Jurkat, Clone E6-1 (cell line): Measurements from ENCODE around the gene ABTB1.

Source experiments
- DNase-seq: peaks from one replicate; pipeline ENCODE4 v3.0.0-alpha.2; 2011; ENCODE audit warnings: low read depth, low spot score
- H3K4me3 ChIP-seq: 2 replicates; pipeline ENCODE4 v1.5.1; 2011; ENCODE audit warnings: mild to moderate bottlenecking, low read length, control low read depth, moderate library complexity

Gene ABTB1

DNA sequence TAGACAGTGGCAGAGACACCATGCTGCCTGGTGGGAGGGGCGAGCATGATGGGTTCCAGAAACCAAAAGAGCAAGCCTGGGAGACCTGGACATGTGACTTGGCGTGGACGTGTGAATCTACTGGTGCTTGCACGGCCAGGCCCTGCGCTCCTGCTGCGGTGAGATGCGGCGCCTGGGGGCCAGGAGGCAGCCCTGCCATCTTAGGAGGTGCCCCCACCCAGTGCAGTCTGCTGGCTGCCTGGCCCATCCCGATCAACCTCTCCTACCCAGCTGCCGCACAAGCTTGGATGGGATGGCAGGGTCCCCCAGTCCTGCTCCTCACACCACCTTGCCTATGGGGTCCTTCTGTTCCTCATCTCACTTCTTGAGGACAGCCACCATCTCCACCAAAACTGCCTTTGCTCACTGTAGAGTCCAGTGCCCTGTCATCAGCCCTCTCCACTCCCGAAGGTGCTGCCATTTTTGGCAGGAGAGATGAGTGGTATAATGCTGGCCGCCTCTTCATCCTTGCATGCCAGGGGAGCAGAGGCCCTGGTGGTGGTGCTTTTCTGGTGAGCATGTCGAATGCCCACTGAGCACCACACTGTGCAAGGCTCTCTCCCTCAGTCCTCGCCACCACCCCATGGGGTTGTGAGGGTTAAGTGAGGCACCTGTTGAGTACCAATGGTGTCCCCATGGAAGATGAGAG, 3.1 kb upstream of the ABTB1 start:
- H3K4me3 ChIP-seq, result no peak overlapping the region
- DNase-seq, result no peak

GRCh38 chr3:127670229-127670559, 2.6 kb upstream of the ABTB1 start:
- no peak for DNase-seq
- H3K4me3 ChIP-seq, result no peak overlapping the region

DNA sequence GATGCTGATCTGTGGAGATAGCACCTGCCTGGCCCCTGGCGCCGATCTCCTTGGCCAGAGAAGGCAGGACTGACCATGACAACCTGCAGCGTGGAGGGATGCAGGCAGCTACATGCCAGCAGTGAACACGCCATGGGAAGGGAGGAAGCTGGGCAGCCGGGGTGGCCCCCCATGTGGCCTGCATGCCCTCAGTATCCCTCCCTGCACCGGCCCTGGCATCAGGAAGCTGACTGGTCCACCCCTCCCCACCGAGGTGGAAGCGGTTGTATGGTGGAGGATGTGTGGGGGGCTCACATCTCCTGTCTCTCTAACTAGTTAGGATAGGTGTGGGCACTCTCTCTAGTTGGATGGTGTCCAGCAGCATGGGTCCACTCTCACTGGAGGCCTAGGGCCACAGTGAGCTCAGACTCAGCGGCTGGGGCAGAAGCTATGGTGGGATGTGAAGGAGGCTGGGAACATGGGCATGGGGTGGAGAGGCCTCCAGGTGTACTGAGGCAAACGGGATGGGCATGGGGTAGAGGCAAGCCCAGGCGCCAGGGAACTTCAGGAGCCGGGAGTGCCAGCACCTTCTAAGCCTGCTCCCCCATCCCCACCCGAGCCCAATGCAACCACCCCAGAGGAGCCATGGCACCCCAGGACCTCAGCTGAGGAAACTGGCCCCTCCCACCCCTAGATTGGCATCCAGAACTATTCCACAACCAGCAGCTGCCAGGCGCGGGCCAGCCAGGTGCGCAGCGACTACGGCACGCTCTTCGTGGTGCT, 1.8 kb upstream of the ABTB1 start:
- DNase-seq, result no peak
- H3K4me3 ChIP-seq, result no peak overlapping the region

- peak overlapping the region; percentile 73 for H3K4me3 ChIP-seq
- DNase-seq, result peak; percentile 46
These were observed 976 bp upstream of the ABTB1 start for GRCh38 chr3:127671523-127672428.

DNA sequence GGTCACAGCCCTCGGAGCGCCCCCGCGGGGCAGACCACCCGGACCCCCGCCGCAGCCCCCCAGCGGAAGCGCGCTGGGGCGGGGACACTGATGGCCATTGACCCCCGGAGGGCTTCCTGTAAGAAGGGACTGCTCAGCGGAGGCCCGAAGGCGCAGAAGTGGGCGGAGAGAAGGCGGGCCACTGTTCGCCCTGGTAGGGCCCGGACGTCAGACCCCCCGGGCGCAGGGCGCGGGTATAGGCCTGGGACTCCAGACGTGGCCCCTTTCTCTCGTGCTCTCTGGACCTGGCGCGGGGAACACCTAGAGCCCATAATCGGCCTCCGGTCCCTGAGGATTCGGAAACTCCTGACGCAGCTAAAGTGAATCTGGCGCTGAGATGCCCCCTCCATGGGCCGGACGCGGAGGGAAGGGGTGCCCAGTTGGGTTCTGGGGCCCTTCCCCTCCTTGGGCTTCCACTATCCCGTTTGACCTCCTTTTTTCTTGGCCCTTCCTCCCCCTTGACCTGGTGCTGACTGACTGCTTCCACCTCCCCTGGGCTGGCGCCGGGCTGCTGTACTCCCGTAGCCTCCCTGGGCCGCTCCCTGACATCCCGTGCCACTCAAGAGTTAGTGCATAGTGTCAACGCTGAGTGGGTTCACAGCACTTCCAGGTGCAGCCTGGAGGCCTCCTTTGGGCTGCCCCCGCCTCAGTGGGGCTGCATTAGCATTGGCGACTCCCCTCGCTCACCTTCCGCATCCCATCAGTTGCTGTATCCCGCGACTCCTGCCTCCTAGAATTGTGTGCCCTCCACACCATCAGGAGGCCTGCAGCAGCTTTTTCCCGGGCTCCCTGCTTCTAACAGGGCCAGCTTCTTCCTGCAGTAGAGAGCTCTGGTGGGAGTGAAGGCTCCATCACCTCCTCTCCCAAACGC, 694 bp downstream of the ABTB1 start:
- no peak for DNase-seq
- peak overlapping the region; percentile 60 for H3K4me3 ChIP-seq

DNA sequence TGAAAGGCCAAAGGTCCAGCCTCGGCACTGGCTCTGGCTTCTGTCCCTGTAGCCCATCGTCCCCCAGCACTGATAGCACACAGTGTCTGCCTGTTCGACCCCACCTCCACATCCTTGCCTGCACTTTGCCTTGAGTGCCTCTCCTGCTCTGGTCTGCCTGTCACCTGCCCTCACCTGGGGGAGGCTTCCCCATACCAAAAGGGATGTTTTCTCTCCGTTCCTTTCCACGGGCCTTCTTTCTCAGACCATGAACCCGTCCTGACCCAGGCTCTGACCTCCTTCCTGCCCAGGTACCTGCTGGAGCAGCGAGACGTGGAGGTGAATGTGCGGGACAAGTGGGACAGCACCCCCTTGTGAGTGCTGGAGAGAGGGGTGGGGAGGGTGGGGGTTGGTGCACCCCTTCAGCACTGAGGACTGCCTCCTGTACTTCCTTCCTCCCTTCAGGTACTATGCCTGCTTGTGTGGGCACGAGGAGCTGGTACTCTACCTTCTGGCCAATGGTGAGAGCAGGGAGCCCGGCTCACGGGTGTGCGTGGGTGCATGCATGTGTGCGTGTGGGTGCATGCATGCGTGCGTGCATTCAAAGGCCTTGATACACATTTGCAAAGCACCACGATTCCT, 1.5 kb downstream of the ABTB1 start:
- no peak for DNase-seq
- no peak overlapping the region for H3K4me3 ChIP-seq

DNA sequence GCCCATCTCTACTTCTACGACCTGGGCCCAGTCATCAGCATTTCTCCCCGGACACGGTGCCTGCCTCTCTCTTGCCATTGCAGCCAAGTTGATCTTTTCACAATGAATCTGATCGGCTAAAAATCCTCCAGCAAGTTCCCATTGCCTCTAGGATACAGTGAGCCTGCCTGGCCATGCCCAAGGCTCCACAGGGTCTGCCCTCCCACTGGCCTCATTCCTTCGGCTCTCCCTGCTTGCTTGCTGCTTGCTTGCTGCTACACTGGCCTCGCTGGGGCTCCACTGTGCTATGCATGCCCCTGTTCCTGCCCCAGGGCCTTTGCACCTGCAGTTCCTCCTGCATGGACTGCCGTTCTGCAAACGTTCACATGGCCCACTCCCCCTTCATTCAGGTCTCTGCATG, 2.0 kb downstream of the ABTB1 start:
- no peak overlapping the region for H3K4me3 ChIP-seq
- DNase-seq, result no peak

DNA sequence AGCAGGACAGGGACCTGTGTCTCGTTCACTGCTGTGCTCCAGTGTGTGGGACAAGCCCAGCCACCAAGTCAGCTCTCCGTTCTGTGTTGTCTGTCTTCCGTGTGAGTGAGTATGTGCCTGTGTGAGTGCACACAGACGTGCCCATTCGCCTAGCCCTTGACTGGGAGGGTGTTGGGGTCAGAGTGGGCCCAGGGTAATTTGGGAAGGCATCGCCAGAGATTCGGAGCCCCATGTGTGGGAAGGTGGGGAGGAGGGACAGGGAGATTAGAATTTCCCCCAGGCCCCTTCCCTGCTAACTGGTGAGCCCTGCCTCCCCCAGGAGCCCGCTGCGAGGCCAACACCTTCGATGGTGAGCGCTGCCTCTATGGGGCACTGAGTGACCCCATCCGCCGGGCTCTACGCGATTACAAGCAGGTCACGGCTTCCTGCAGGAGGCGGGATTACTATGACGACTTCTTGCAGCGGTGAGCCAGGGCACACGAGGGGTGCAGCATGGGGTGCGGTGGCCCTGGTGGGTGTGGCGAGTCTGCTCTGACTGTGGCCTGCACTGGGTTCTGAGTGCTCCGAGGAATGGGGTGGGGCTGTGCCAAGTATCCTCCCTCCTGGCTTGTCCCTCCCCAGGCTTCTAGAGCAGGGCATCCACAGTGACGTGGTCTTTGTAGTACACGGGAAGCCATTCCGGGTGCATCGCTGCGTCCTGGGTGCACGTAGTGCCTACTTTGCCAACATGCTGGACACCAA, 3.1 kb downstream of the ABTB1 start:
- DNase-seq, result no peak
- no peak overlapping the region for H3K4me3 ChIP-seq

DNA sequence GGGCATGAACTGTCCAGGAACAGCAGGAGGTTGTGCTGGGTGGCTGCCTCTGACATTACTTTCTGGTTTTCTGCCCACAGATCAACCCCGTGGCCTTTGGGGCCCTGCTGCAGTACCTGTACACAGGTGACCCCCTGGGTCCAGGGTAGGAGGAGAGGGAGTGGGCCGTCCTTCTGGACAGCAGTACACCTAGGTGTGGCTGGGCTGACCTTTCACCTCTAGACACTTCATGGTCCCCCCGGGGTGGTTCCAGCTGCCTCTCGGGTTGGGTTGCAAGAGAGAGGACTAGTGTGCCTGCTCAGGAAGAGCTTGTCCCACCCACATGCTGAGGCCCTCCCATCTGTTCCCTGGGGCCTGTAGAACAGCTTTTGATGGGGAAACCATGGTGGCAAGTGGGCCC, 3.7 kb downstream of the ABTB1 start:
- DNase-seq, result no peak
- no peak overlapping the region for H3K4me3 ChIP-seq

DNA sequence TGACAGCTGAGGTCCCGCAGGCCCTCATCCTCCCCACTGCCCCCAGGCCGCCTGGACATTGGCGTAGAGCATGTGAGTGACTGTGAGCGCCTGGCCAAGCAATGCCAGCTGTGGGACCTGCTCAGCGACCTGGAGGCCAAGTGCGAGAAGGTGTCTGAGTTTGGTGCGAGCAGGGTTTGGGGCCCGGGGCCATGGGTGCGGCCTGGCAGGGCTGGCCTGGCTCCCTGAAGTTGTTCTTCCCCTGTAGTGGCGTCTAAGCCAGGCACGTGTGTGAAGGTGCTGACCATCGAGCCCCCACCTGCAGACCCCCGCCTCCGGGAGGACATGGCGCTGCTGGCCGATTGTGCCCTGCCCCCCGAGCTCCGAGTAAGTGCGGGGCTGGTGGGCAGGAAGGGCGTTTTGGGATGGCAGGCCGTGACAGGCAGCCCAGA, 4.2 kb downstream of the ABTB1 start:
- no peak overlapping the region for H3K4me3 ChIP-seq

DNA sequence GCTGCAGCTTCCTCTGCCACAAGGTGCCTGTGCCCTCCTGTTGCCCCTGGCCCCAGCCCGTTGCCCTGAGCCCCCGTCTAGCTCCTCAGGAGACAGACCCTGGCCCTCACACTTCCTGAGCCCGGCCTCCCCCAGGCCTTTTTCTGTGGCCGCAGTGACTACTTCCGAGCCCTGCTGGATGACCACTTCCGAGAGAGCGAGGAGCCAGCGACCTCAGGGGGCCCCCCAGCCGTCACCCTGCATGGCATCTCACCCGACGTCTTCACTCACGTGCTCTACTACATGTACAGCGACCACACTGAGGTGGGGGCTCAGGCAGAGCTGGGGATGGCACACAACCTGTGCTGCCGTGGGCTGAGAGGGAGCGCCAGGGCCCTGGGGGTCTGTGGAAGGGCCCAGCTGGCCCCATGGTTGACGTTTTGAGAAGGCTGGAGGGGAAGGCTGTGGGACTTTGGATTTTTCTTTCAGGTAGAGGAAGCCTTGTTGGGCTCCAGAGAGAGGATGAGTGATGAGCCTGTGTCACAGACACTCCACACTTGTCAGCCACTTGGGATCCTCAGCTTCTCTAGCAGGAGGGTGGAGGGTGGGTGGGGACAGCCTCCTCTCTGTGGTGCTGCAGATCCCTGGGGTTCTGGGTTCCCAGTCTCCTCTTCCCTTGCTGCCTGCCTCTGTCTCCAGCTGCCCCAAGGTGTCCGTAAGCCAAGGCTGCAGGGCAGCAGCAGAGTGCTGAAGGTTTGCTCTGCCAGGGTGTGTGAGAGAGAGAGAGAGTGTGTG, 5.0 kb downstream of the ABTB1 start:
- DNase-seq, result no peak
- no peak overlapping the region for H3K4me3 ChIP-seq

More for the DNA sequence above, 4.2 kb downstream of the ABTB1 start:
- DNase-seq, result no peak

- no peak overlapping the region for H3K4me3 ChIP-seq
- no peak for DNase-seq
These were observed 5.5 kb downstream of the ABTB1 start for GRCh38 chr3:127678315-127678599.

DNA sequence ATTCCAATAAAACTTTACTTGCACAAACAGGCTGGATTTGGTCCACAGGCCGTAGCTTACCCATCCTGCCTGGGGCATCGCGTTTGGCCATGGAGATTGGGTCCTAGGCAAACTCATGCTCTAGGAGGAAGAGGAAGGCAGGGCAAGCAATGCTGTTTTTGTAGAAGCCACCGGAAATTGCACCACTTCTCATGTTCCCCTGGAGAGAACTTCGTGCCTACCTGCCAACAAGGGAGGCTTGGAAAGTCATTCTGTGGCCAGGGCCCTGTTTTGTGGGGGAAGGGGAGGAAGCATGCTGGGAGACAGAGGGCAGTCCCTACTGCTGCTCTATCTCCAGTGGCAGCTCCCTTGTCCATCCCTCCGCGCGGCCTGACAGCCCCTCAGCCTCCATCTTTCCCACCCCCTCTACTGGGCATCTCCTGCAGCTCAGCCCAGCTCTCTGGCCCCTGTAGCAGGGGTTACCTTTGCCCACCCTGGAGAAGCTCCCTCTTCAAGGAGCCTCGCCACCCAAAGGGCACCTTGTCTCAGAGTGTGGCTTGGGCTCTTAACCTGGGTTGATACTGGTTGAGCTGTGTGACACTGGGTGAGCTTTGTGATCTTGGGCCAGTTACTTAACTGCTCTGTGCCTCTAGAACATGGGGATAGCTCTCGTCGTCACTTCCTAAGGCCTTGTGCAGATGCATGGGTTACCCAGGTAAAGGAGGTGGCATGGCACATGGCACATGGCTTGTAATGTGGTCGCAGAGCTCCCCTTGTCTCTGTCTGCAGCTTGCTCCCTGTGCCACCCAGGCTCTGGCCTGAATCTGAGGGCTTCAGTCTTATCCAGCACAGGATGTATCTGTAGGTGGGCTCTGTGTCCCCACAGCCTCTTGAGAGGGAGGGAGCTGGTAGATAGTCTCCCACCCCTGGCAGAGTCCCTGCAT, 6.1 kb downstream of the ABTB1 start:
- H3K4me3 ChIP-seq, result no peak overlapping the region
- DNase-seq, result no peak

GRCh38 chr3:127679534-127680145, 6.9 kb downstream of the ABTB1 start:
- no peak for DNase-seq

DNA sequence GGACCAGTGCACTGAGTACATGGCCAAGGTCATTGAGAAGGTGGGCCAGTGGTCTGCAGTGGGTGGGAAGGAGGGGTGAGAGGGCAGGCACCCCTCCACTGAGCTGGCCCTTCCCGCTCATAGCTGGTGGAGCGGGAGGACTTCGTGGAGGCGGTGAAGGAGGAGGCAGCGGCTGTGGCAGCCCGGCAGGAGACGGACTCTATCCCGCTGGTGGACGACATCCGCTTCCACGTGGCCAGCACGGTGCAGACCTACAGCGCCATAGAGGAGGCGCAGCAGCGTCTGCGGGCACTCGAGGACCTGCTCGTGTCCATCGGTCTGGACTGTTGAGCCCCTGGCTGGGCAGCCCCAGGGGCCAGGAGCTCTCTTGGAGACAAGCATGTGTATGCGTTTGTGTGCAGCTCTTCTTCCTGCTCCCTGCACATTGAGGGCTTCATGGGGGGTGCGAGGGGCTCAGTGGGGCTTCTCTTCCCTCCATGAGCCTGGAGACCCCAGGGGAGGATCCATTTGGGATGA, 7.5 kb downstream of the ABTB1 start:
- H3K4me3 ChIP-seq, result no peak overlapping the region
- DNase-seq, result no peak

More at GRCh38 chr3:127679534-127680145, 6.9 kb downstream of the ABTB1 start:
- no peak overlapping the region for H3K4me3 ChIP-seq

DNA sequence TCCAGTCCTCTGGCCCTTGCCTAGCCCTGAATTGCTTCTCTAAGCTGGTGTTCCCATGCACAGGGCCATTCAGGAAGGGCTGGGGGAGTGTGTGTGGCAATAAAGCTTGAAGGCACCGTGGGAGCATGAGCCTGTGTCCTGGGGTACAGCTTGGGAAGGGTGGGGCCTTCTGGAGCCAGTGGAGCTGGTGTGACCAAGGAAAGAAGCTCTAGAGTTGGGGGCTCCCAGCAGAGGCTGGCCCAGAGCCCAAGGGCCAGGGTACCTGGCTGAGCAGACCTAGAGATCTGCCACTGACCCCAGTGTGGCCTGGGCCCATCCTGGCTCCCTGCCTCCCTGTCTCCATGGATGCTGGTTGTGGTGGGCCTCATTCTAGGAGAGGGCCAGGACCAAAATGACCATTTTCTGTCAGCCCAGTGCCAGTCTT, 8.1 kb downstream of the ABTB1 start:
- DNase-seq, result no peak
- no peak overlapping the region for H3K4me3 ChIP-seq
